22Rv1 (cell line): ENCODE data around the gene SPRYD3.

Experiments
- CTCF ChIP-seq: fragments of 450-650 bp; IDR thresholded peaks from 2 replicates; pipeline ENCODE4 v1.5.1; 2017; ENCODE audit warnings: mild to moderate bottlenecking
- ZFX ChIP-seq: fragments of 450-650 bp; IDR thresholded peaks from 2 replicates; pipeline ENCODE4 v1.6.1; 2017; ENCODE audit warnings: antibody characterized with exemption, borderline replicate concordance

GRCh38 chr12:53054112-53054878 is 24.9 kb downstream of the SPRYD3 start:
- no peak for TF ChIP-seq CTCF
- no peak for TF ChIP-seq ZFX
